ENCODE measurements around the gene MMEL1.

Gene MMEL1

DNA sequence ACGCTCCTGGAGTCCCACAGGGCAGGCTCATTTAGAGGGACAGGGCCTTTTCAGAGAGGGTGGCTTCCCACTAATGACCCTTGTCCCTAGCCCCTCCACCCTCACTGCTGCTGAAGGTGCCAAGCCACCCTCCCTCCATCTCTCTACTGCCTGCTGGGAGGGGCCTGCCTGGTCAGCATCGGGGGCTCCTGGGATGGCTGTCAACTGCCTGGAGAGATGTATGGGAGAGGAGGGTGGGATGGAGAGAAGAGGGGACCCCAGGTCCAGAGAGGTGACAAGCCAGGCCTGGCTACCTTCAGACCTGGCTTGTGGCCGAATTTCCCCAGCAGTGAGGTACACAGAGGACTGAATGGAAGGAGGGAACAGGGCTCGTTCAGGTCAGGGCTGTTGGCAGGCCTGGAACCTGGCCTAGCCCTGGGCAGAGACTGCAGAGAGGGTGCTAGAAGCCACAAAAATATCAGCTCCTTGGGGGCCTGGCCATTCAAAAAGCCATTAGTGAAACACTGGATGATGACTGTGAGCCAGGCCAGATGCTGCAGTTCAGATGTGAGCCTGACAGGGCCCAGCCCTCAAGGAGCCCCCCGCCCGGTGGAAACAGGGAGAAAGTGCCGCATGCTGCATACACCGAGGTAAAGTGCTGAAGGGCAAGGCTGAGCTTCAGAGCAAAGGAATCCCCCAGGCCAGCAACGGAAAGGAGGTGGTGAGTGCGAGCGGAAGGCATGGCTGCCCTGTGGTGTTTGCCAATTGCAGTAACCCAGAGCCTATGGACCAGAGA lies 20.0 kb downstream of the MMEL1 start:
- no peaks in the 10 kb centered on the region for H3K9me2 ChIP-seq (replicated peaks; ENCODE audit: insufficient read depth, low read length)
- no peak overlapping the region for H3K9ac ChIP-seq (ENCODE audit: low read length)
- no peak overlapping the region for H3K4me2 ChIP-seq (ENCODE audit: low read depth, low read length)

GRCh38 chr1:2611621-2612437 lies 21.0 kb downstream of the MMEL1 start:
- Histone ChIP-seq H3K9me2 (replicated peaks; ENCODE audit: insufficient read depth, low read length) (no peaks in the 10 kb centered on the region), H3K27ac (ENCODE audit: low read length) (no peak overlapping the region), H3K4me3 (ENCODE audit: low read length) (no peak overlapping the region), H3K27me3 (replicated peaks; ENCODE audit: insufficient read depth, low read length) (peaks cover 90% of the 10 kb centered on the region), H3K9me3 (replicated peaks; ENCODE audit: insufficient read depth, low read length) (no peaks in the 10 kb centered on the region), H3K36me3 (replicated peaks; ENCODE audit: insufficient read depth, low read length) (no peaks in the 10 kb centered on the region), H3K79me2 (ENCODE audit: low read length) (no peaks in the 10 kb centered on the region), H4K20me1 (ENCODE audit: insufficient read depth, low read length) (no peaks in the 10 kb centered on the region), H2AFZ (ENCODE audit: low read length) (no peak overlapping the region), H3K4me2 (ENCODE audit: low read depth, low read length) (no peak overlapping the region), H3F3A (ENCODE audit: insufficient read depth, low read length) (no peaks in the 10 kb centered on the region), H3K9ac (ENCODE audit: low read length) (no peak overlapping the region), H3K4me1 (ENCODE audit: low read length) (no peaks in the 10 kb centered on the region)
- TF ChIP-seq EZH2phosphoT487 (IDR thresholded peaks at IDR 0.05; ENCODE audit: low read length) (no peak), CTCF (IDR thresholded peaks at IDR 0.05; ENCODE audit: low read length) (no peak), EZH2 (optimal IDR thresholded peaks at IDR 0.05; ENCODE audit: low read depth, low read length) (no peak)
- DNase-seq = no peak

More for the DNA sequence above, 20.0 kb downstream of the MMEL1 start:
- Histone ChIP-seq H4K20me1 (ENCODE audit: insufficient read depth, low read length) (no peaks in the 10 kb centered on the region), H3K27ac (ENCODE audit: low read length) (no peak overlapping the region), H3K4me3 (ENCODE audit: low read length) (no peak overlapping the region), H3K27me3 (replicated peaks; ENCODE audit: insufficient read depth, low read length) (peaks cover 88% of the 10 kb centered on the region), H3K4me1 (ENCODE audit: low read length) (no peaks in the 10 kb centered on the region), H3K79me2 (ENCODE audit: low read length) (no peaks in the 10 kb centered on the region), H3F3A (ENCODE audit: insufficient read depth, low read length) (no peaks in the 10 kb centered on the region), H3K9me3 (replicated peaks; ENCODE audit: insufficient read depth, low read length) (no peaks in the 10 kb centered on the region), H3K36me3 (replicated peaks; ENCODE audit: insufficient read depth, low read length) (no peaks in the 10 kb centered on the region), H2AFZ (ENCODE audit: low read length) (no peak overlapping the region)
- TF ChIP-seq EZH2 (optimal IDR thresholded peaks at IDR 0.05; ENCODE audit: low read depth, low read length) = no peak
- TF ChIP-seq EZH2phosphoT487 (IDR thresholded peaks at IDR 0.05; ENCODE audit: low read length) = no peak
- TF ChIP-seq CTCF (IDR thresholded peaks at IDR 0.05; ENCODE audit: low read length) = no peak
- no peak for DNase-seq

GRCh38 chr1:2611031-2611501 lies 21.8 kb downstream of the MMEL1 start:
- Histone ChIP-seq H3K9me2 (replicated peaks; ENCODE audit: insufficient read depth, low read length) (no peaks in the 10 kb centered on the region), H3K9me3 (replicated peaks; ENCODE audit: insufficient read depth, low read length) (no peaks in the 10 kb centered on the region), H3K9ac (ENCODE audit: low read length) (no peak overlapping the region), H3F3A (ENCODE audit: insufficient read depth, low read length) (no peaks in the 10 kb centered on the region), H3K36me3 (replicated peaks; ENCODE audit: insufficient read depth, low read length) (no peaks in the 10 kb centered on the region), H2AFZ (ENCODE audit: low read length) (no peak overlapping the region), H3K4me2 (ENCODE audit: low read depth, low read length) (no peak overlapping the region), H4K20me1 (ENCODE audit: insufficient read depth, low read length) (no peaks in the 10 kb centered on the region), H3K79me2 (ENCODE audit: low read length) (no peaks in the 10 kb centered on the region), H3K4me1 (ENCODE audit: low read length) (no peaks in the 10 kb centered on the region), H3K4me3 (ENCODE audit: low read length) (no peak overlapping the region), H3K27ac (ENCODE audit: low read length) (no peak overlapping the region), H3K27me3 (replicated peaks; ENCODE audit: insufficient read depth, low read length) (peaks cover 93% of the 10 kb centered on the region)
- no peak for DNase-seq
- no peak for TF ChIP-seq CTCF (IDR thresholded peaks at IDR 0.05; ENCODE audit: low read length)
